ENCODE measurements around the gene BCAS3.

- TF ChIP-seq, protein P1, sequence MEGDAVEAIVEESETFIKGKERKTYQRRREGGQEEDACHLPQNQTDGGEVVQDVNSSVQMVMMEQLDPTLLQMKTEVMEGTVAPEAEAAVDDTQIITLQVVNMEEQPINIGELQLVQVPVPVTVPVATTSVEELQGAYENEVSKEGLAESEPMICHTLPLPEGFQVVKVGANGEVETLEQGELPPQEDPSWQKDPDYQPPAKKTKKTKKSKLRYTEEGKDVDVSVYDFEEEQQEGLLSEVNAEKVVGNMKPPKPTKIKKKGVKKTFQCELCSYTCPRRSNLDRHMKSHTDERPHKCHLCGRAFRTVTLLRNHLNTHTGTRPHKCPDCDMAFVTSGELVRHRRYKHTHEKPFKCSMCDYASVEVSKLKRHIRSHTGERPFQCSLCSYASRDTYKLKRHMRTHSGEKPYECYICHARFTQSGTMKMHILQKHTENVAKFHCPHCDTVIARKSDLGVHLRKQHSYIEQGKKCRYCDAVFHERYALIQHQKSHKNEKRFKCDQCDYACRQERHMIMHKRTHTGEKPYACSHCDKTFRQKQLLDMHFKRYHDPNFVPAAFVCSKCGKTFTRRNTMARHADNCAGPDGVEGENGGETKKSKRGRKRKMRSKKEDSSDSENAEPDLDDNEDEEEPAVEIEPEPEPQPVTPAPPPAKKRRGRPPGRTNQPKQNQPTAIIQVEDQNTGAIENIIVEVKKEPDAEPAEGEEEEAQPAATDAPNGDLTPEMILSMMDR (IDR thresholded peaks at IDR 0.05; ENCODE audit: insufficient read depth, low read depth, low read length), result no peak
- no peak for TF ChIP-seq EZH2 (IDR thresholded peaks at IDR 0.05; ENCODE audit: insufficient read depth, low read length)
Observed at GRCh38 chr17:60914078-60914477, 236.4 kb downstream of the BCAS3 start.
